Astrocyte (in vitro differentiated cells and primary cell): ENCODE data around the gene HMCN2. TPM values are rescaled to one million over a fixed set of nuclear protein-coding genes. Genes with fewer than 3 reads are reported as not detected.

ENCODE experiments used
- DNase-seq: peaks from one replicate; pipeline ENCODE4 v3.0.0-alpha.2; 2010; ENCODE audit warnings: low read depth
- FAIRE-seq: peaks from 2 replicates; lab custom pipeline; 2011; peaks lifted over from hg19 to GRCh38; lab: Jason Lieb, UNC
- H2AFZ ChIP-seq: 2 replicates; pipeline ENCODE4 v1.6.0; 2012; ENCODE audit warnings: low read depth, low read length, inconsistent platforms
- H3K27ac ChIP-seq: 2 replicates; pipeline ENCODE4 v1.5.1; 2011; ENCODE audit warnings: low read depth, low read length, inconsistent platforms
- H3K27me3 ChIP-seq: 2 replicates; pipeline ENCODE4 v1.6.0; 2011; ENCODE audit warnings: low read length, inconsistent platforms; ENCODE audit not compliant: insufficient read depth
- H3K36me3 ChIP-seq: 2 replicates; pipeline ENCODE4 v1.5.1; 2011; ENCODE audit warnings: low read length, inconsistent platforms; ENCODE audit not compliant: insufficient read depth
- H3K4me1 ChIP-seq: 2 replicates; pipeline ENCODE4 v1.5.1; 2011; ENCODE audit warnings: low read length, inconsistent platforms; ENCODE audit not compliant: insufficient read depth
- H3K4me2 ChIP-seq: 2 replicates; pipeline ENCODE4 v1.6.0; 2012; ENCODE audit warnings: low read length, inconsistent platforms
- H3K4me3 ChIP-seq: 2 replicates; pipeline ENCODE4 v1.5.1; 2011; ENCODE audit warnings: low read depth, mild to moderate bottlenecking, low read length, inconsistent platforms; ENCODE audit not compliant: insufficient read depth
- H3K79me2 ChIP-seq: 2 replicates; pipeline ENCODE4 v1.6.0; 2012; ENCODE audit warnings: mild to moderate bottlenecking, low read length, inconsistent platforms; ENCODE audit not compliant: insufficient read depth
- H3K9ac ChIP-seq: 2 replicates; pipeline ENCODE4 v1.6.0; 2012; ENCODE audit warnings: mild to moderate bottlenecking, low read length, inconsistent platforms
- H3K9me3 ChIP-seq: 2 replicates; pipeline ENCODE4 v1.5.1; 2012; ENCODE audit warnings: low read depth, mild to moderate bottlenecking, low read length, inconsistent platforms; ENCODE audit not compliant: insufficient read depth
- H4K20me1 ChIP-seq: 2 replicates; pipeline ENCODE4 v1.6.0; 2012; ENCODE audit warnings: low read length, inconsistent platforms; ENCODE audit not compliant: insufficient read depth
- H3K27ac Mint-ChIP-seq: one replicate; pipeline ENCODE4 v1.8.0; 2021; ENCODE audit warnings: mild to moderate bottlenecking, mixed read lengths; ENCODE audit not compliant: unreplicated experiment
- H3K27me3 Mint-ChIP-seq: one replicate; pipeline ENCODE4 v1.8.0; 2021; ENCODE audit warnings: low read depth, mixed read lengths; ENCODE audit not compliant: unreplicated experiment
- H3K36me3 Mint-ChIP-seq: one replicate; pipeline ENCODE4 v1.8.0; 2021; ENCODE audit warnings: low read depth, mixed read lengths; ENCODE audit not compliant: unreplicated experiment
- H3K4me1 Mint-ChIP-seq: one replicate; pipeline ENCODE4 v1.8.0; 2021; ENCODE audit warnings: low read depth, mixed read lengths; ENCODE audit not compliant: unreplicated experiment
- H3K4me3 Mint-ChIP-seq: one replicate; pipeline ENCODE4 v1.8.0; 2021; ENCODE audit warnings: mild to moderate bottlenecking, moderate library complexity, mixed read lengths; ENCODE audit not compliant: unreplicated experiment
- H3K9me3 Mint-ChIP-seq: one replicate; pipeline ENCODE4 v1.8.0; 2021; ENCODE audit warnings: mild to moderate bottlenecking, mixed read lengths; ENCODE audit not compliant: unreplicated experiment
- CTCF ChIP-seq: IDR thresholded peaks from 2 replicates; pipeline ENCODE4 v1.5.1; 2011; ENCODE audit warnings: low read depth, mild to moderate bottlenecking, inconsistent platforms, low read length, moderate library complexity; ENCODE audit not compliant: insufficient read depth
- EZH2 ChIP-seq: IDR thresholded peaks from 2 replicates; pipeline ENCODE4 v1.6.1; 2012; ENCODE audit warnings: mild to moderate bottlenecking, low read length, inconsistent platforms; ENCODE audit not compliant: insufficient read depth
- total RNA-seq: library from RNA; stranded (reverse); gene quantifications from 2 replicates; pipeline ENCODE4 v1.2.1, GENCODE V29; 2021

HMCN2 gene
- total RNA-seq, 1 donor from 2014 or later = 1.6 TPM

GRCh38 chr9:130385257-130385656, 119.7 kb downstream of the HMCN2 start:
- H3K9me3 Mint-ChIP-seq = no peaks in the 10 kb centered on the region
- Histone ChIP-seq H3K9ac (no peak overlapping the region), H2AFZ (no peak overlapping the region), H3K9me3 (no peaks in the 10 kb centered on the region), H3K27me3 (peaks cover 5% of the 10 kb centered on the region), H3K36me3 (no peaks in the 10 kb centered on the region), H3K4me1 (no peaks in the 10 kb centered on the region), H3K4me2 (no peak overlapping the region), H3K4me3 (no peak overlapping the region), H4K20me1 (no peaks in the 10 kb centered on the region), H3K27ac (no peak overlapping the region), H3K79me2 (no peaks in the 10 kb centered on the region)
- TF ChIP-seq CTCF (no peak), EZH2 (no peak)
- no peak for DNase-seq
- peaks cover 53% of the 10 kb centered on the region for H3K27me3 Mint-ChIP-seq
- H3K4me3 Mint-ChIP-seq = no peak overlapping the region
- no peak for FAIRE-seq
- H3K27ac Mint-ChIP-seq = no peak overlapping the region
- no peaks in the 10 kb centered on the region for H3K4me1 Mint-ChIP-seq
- peaks cover 4% of the 10 kb centered on the region for H3K36me3 Mint-ChIP-seq

- peaks cover 2% of the 10 kb centered on the region for H3K36me3 Mint-ChIP-seq
- H3K9me3 Mint-ChIP-seq = no peaks in the 10 kb centered on the region
- peaks cover 51% of the 10 kb centered on the region for H3K27me3 Mint-ChIP-seq
- Histone ChIP-seq H3K4me2 (no peak overlapping the region), H3K27me3 (peaks cover 5% of the 10 kb centered on the region), H3K4me3 (no peak overlapping the region), H3K4me1 (no peaks in the 10 kb centered on the region), H3K9me3 (no peaks in the 10 kb centered on the region), H3K9ac (no peak overlapping the region), H3K79me2 (no peaks in the 10 kb centered on the region), H3K27ac (no peak overlapping the region), H3K36me3 (no peaks in the 10 kb centered on the region), H2AFZ (no peak overlapping the region), H4K20me1 (no peaks in the 10 kb centered on the region)
- DNase-seq (no peak), FAIRE-seq (no peak)
- H3K4me3 Mint-ChIP-seq = no peak overlapping the region
- TF ChIP-seq EZH2 = no peak
- no peak for TF ChIP-seq CTCF
- no peak overlapping the region for H3K27ac Mint-ChIP-seq
- H3K4me1 Mint-ChIP-seq = no peaks in the 10 kb centered on the region
Observed at GRCh38 chr9:130387398-130387797, 121.8 kb downstream of the HMCN2 start.

DNA sequence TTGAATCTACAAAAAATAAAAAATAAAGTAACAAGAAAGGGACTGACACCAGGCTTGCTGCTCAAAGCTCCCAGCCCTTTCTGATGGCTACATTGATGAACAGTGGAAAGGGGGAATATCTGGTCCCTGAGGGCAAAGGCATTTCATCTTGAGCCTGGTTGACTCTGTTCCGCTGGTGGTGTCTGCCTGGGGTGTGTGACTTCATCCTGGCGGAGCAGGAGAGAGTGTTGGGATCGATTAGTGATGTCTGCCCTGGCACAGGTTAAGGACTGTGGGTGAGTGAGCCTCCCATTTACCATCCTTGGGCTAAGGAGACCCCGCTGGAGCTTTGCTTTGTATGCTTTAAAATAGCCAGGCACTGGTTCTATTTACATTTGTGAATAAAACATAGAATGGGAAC, 122.3 kb downstream of the HMCN2 start:
- H3K4me3 ChIP-seq = no peak overlapping the region
- no peak overlapping the region for H3K9ac ChIP-seq
- TF ChIP-seq CTCF = no peak
- no peak overlapping the region for H2AFZ ChIP-seq
- no peak overlapping the region for H3K4me2 ChIP-seq
- no peaks in the 10 kb centered on the region for H3K9me3 ChIP-seq
- no peak for DNase-seq
- peaks cover 2% of the 10 kb centered on the region for H3K36me3 Mint-ChIP-seq
- H3K4me1 Mint-ChIP-seq = no peaks in the 10 kb centered on the region
- no peaks in the 10 kb centered on the region for H3K79me2 ChIP-seq
- no peaks in the 10 kb centered on the region for H3K9me3 Mint-ChIP-seq
- no peak for FAIRE-seq
- H3K27me3 ChIP-seq = peaks cover 5% of the 10 kb centered on the region
- H3K27ac Mint-ChIP-seq = no peak overlapping the region
- H3K27me3 Mint-ChIP-seq = peaks cover 51% of the 10 kb centered on the region
- no peaks in the 10 kb centered on the region for H3K36me3 ChIP-seq
- H3K27ac ChIP-seq = no peak overlapping the region
- H4K20me1 ChIP-seq = no peaks in the 10 kb centered on the region
- H3K4me3 Mint-ChIP-seq = no peak overlapping the region
- no peaks in the 10 kb centered on the region for H3K4me1 ChIP-seq
